AG09319 (cell line): ENCODE results near the gene MT1HL1.

Experiments
- DNase-seq: peaks from one replicate; pipeline ENCODE4 v3.0.0-alpha.2; 2010; ENCODE audit warnings: low read depth; ENCODE audit errors: extremely low read depth
- TF ChIP-seq, protein P1 (sequence below): IDR thresholded peaks from 2 replicates; pipeline ENCODE4 v1.5.1; 2011; ENCODE audit warnings: low read depth, mild to moderate bottlenecking, inconsistent platforms, low read length, moderate library complexity

MT1HL1 gene

GRCh38 chr1:237004116-237004515, at the start of gene MT1HL1:
MT1HL1 (minus strand) TSS chr1:237004441; CDS start chr1:237004372, 69 bp downstream.
- no peak for DNase-seq
- TF ChIP-seq, protein P1, sequence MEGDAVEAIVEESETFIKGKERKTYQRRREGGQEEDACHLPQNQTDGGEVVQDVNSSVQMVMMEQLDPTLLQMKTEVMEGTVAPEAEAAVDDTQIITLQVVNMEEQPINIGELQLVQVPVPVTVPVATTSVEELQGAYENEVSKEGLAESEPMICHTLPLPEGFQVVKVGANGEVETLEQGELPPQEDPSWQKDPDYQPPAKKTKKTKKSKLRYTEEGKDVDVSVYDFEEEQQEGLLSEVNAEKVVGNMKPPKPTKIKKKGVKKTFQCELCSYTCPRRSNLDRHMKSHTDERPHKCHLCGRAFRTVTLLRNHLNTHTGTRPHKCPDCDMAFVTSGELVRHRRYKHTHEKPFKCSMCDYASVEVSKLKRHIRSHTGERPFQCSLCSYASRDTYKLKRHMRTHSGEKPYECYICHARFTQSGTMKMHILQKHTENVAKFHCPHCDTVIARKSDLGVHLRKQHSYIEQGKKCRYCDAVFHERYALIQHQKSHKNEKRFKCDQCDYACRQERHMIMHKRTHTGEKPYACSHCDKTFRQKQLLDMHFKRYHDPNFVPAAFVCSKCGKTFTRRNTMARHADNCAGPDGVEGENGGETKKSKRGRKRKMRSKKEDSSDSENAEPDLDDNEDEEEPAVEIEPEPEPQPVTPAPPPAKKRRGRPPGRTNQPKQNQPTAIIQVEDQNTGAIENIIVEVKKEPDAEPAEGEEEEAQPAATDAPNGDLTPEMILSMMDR: no peak

GRCh38 chr1:237050915-237051314, 46.7 kb upstream of the MT1HL1 start:
- DNase-seq: no peak
- TF ChIP-seq, protein P1: no peak

GRCh38 chr1:237050185-237050584, 45.9 kb upstream of the MT1HL1 start:
- TF ChIP-seq, protein P1: no peak

GRCh38 chr1:237048803-237049202, 44.6 kb upstream of the MT1HL1 start:
- TF ChIP-seq, protein P1: no peak
- DNase-seq: no peak

More at GRCh38 chr1:237050185-237050584, 45.9 kb upstream of the MT1HL1 start:
- no peak for DNase-seq

DNA sequence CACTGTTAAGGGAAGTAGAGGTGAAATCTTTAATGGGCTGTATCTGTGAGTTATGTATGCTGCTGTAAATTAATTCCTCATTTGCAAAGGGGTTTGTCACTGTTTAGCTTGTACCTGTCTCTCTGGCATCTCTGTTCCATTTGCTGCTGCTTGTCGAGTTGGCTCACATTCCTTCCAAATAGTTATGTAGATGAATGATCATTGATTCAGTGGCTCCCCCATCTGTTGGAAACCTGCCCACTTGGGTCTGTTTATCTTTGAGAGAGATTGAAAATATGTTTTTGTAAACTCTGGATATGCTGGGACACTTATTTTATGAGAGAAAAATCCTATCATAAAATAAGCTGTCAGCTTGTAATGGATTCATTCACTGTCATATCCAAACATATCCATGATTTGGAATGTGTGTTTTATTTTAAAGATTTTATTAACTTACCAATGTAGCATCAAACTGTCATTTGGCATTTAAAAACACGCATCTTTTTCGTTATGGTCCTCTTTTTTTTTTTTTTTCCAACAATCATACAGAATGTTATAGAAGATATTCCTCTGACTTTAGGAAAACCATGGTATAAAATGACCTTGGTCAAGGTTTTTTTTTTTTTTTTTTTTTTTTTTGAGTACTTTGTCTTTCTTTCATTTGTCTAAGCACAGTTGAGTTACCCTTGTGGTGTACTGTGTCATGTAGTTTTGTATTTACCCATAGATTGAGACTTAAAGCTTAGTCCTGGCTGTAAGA, 41.2 kb upstream of the MT1HL1 start:
- DNase-seq: no peak
- TF ChIP-seq, protein P1: no peak

GRCh38 chr1:237043846-237044636, 39.8 kb upstream of the MT1HL1 start:
- TF ChIP-seq, protein P1: no peak
- no peak for DNase-seq
